NT2/D1 (cell line): ENCODE results near the gene ALOX12B.

Experiments
- SUZ12 ChIP-seq: IDR thresholded peaks from 2 replicates; pipeline ENCODE4 v1.6.1; 2011; ENCODE audit not compliant: insufficient read length, insufficient read depth; ENCODE audit errors: extremely low read depth
- YY1 ChIP-seq: IDR thresholded peaks from 2 replicates; pipeline ENCODE4 v1.6.1; 2011; ENCODE audit not compliant: insufficient read length, insufficient read depth
- ZNF274 ChIP-seq: IDR thresholded peaks from 2 replicates; pipeline ENCODE4 v1.6.1; 2011; ENCODE audit warnings: mild to moderate bottlenecking, low read depth, low read length

DNA sequence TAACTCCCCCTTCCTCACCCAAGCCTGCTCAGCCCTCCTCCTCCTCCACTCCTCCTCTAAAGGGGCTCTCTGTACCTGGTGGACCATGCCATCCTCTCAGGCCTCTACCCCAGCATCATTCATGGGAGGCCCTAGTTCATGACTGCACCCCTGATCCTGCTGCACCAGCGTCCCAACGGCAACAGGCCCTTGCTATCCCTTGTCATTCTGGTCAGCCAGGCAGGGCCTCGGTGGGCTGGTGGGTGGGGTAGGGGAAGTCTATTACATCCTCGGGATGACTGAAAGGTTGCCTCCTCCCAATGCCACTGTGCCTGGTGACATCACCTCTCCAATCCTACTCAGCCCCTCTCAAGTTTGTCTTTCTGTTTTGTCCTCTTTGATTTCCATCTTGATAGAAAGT, 19.7 kb downstream of the ALOX12B start:
- TF ChIP-seq ZNF274 (no peak), SUZ12 (no peak), YY1 (no peak)
